Measurements from ENCODE around the gene NPRL2. TPM values are rescaled to one million over a fixed set of nuclear protein-coding genes. Genes with fewer than 3 reads are reported as not detected.

Gene NPRL2
- total and polyA plus RNA-seq, 2 of the 13 experiments (the other 11 are each of a cell fraction or from before 2014, with no cell fraction given), result 30.6 to 51.4 TPM

DNA sequence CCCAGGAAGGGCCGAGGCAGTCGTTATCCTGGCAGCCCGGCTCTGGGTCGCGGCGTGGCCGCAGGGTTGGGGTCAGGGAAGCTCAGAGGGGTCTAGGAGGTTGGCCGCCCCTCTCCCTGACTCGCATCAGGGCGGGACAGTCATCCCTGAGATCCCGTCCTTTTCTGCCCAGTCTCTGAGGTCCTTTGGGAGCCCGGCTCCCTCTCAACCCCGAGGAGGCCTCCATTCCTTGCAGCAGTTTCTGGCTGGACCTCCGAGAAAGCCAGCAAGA, 28.5 kb downstream of the NPRL2 start (continued):
- TF ChIP-seq USF2 (IDR thresholded peaks at IDR 0.05; ENCODE audit: low read depth, low read length) (no peak), USF2 (CRISPR knock-in tag; IDR thresholded peaks at IDR 0.05; ENCODE audit: borderline replicate concordance) (no peak), PATZ1 (CRISPR knock-in tag; IDR thresholded peaks at IDR 0.05) (no peak), HNF4G (IDR thresholded peaks at IDR 0.05; ENCODE audit: borderline replicate concordance, low read depth, low read length) (no peak), HNF4G (CRISPR knock-in tag; IDR thresholded peaks at IDR 0.05; ENCODE audit: borderline replicate concordance, low read depth) (no peak), NR2F1 (CRISPR knock-in tag; IDR thresholded peaks at IDR 0.05) (no peak), CREB3 (CRISPR knock-in tag; IDR thresholded peaks at IDR 0.05) (no peak), ZNF678 (CRISPR knock-in tag; IDR thresholded peaks at IDR 0.05) (no peak), ZNF354B (CRISPR knock-in tag; IDR thresholded peaks at IDR 0.05) (no peak), ZNF747 (CRISPR knock-in tag; IDR thresholded peaks at IDR 0.05; ENCODE audit: borderline replicate concordance) (0 out of 2 replicates have a peak, but pooled peaks have one; percentile 42), THAP8 (CRISPR knock-in tag; IDR thresholded peaks at IDR 0.05; ENCODE audit: borderline replicate concordance) (no peak), ZNF704 (CRISPR knock-in tag; IDR thresholded peaks at IDR 0.05; ENCODE audit: borderline replicate concordance) (no peak), ZNF598 (CRISPR knock-in tag; IDR thresholded peaks at IDR 0.05; ENCODE audit: borderline replicate concordance) (no peak), TCF7L2 (IDR thresholded peaks at IDR 0.05; ENCODE audit: low read depth, low read length) (no peak), BRF2 (CRISPR knock-in tag; IDR thresholded peaks at IDR 0.05) (no peak), ZMYM3 (CRISPR knock-in tag; IDR thresholded peaks at IDR 0.05) (0 out of 2 replicates have a peak, but pooled peaks have one; percentile 9)
- TF ChIP-seq, protein P1, sequence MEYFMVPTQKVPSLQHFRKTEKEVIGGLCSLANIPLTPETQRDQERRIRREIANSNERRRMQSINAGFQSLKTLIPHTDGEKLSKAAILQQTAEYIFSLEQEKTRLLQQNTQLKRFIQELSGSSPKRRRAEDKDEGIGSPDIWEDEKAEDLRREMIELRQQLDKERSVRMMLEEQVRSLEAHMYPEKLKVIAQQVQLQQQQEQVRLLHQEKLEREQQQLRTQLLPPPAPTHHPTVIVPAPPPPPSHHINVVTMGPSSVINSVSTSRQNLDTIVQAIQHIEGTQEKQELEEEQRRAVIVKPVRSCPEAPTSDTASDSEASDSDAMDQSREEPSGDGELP (IDR thresholded peaks at IDR 0.05; ENCODE audit: borderline replicate concordance, low read depth), result no peak
- TF ChIP-seq, protein P2, sequence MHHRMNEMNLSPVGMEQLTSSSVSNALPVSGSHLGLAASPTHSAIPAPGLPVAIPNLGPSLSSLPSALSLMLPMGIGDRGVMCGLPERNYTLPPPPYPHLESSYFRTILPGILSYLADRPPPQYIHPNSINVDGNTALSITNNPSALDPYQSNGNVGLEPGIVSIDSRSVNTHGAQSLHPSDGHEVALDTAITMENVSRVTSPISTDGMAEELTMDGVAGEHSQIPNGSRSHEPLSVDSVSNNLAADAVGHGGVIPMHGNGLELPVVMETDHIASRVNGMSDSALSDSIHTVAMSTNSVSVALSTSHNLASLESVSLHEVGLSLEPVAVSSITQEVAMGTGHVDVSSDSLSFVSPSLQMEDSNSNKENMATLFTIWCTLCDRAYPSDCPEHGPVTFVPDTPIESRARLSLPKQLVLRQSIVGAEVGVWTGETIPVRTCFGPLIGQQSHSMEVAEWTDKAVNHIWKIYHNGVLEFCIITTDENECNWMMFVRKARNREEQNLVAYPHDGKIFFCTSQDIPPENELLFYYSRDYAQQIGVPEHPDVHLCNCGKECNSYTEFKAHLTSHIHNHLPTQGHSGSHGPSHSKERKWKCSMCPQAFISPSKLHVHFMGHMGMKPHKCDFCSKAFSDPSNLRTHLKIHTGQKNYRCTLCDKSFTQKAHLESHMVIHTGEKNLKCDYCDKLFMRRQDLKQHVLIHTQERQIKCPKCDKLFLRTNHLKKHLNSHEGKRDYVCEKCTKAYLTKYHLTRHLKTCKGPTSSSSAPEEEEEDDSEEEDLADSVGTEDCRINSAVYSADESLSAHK (CRISPR knock-in tag; IDR thresholded peaks at IDR 0.05; ENCODE audit: borderline replicate concordance), result no peak

Measured in HepG2 (cell line).